GM19468 (cell line): ENCODE results near the gene RBM46.

Experiments used
- ATAC-seq: cut with Tn5 transposase; IDR thresholded peaks from one replicate; pipeline ENCODE4 v1.9.1; 2021; ENCODE audit warnings: mild to moderate bottlenecking, moderate library complexity, moderate number of reproducible peaks; ENCODE audit not compliant: unreplicated experiment; ENCODE audit errors: extremely low read depth

RBM46 gene

GRCh38 chr4:154781126-154781982 is at the start of gene RBM46:
RBM46 (plus strand) TSS chr4:154781272; CDS start chr4:154796753, 15,481 bp downstream.
- ATAC-seq, result no peak

DNA sequence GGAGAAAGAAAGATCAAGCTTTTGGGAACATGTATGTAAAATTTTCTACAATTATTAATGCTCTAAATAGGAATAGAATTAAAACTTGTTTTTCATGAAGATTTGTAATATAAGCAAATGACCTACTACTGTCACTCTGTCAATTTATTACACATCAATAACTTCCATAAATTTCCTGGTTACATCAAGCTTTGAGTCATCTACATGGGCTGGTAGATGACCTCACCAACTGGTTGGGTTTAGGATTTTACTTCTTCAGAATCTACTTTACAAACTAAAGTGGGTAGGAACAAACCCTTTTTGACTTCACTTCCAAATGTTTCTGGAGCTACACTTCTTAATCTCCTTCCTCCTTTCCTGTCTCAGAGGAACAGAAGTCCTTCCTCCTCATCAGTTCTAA is 49.3 kb upstream of the RBM46 start:
- no peak for ATAC-seq

- no peak for ATAC-seq
Measured at GRCh38 chr4:154732669-154733068, 48.4 kb upstream of the RBM46 start.

DNA sequence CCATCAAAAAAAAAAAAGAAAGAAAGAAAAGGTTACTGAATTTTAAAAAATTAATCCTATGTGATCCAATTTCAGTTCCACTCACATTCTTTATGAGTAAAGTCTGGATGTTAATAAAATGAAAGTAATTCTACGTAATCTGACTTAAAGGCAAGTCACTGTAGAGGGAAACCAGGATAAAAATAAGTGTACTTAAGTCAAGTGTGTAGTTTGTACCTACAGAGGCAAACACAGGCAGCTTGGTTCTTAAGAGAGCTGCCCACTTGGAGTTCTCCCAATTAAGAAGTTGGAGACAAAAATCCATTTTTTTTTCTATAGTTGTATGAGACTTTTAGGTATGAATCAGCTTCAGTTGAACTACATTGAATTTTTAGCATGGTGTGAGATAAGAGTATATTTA is 44.3 kb upstream of the RBM46 start:
- no peak for ATAC-seq

DNA sequence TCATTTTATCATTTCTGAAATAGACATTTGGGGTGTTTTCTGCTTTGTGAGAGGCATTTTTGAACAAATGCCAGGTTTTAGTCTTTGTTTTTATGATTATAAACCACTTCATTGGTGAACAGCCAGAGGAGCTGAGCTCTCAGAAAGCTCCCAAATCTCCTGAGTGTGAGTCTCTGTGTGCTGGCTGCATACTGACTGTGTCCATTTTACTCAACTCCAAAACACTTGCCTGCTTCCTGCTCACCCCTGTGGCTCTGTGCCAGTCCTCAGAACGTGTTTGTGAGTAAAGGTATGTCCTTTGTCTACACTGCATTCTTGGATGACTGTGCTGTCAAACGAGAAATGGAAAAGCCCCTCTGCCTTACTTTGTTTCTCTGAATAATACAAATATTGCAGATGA is 42.6 kb upstream of the RBM46 start:
- ATAC-seq, result no peak

- ATAC-seq, result no peak
Measured at GRCh38 chr4:154739111-154739510, 42.0 kb upstream of the RBM46 start.

GRCh38 chr4:154740462-154740861 is 40.6 kb upstream of the RBM46 start:
- no peak for ATAC-seq

DNA sequence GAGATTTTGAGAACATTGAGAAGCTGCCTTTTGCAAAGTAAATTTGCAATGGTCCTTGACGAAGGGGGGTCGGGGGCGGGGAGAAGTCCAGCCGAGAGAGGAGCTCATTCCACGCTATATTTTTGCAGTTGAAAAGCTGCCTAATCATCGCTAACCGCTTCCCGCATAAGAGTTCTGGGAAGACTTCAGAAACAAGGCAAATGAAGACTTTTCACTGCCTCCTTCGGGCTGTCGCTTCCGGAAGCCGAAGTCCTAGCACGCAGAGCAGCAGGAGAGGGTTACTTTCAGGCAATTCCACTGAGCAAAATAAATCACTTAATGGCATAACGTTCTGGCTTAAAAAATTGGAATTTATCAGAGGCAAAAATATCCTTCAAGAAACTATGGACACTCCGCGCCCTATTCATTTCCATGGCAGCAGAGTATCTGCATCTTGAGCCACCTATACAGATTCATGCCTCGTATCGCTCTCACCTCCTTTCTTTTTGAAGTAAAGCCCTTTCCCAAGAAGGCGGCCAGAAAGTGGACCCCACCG is 39.9 kb upstream of the RBM46 start:
- no peak for ATAC-seq

GRCh38 chr4:154741922-154742850 is 38.9 kb upstream of the RBM46 start:
- ATAC-seq, result no peak

DNA sequence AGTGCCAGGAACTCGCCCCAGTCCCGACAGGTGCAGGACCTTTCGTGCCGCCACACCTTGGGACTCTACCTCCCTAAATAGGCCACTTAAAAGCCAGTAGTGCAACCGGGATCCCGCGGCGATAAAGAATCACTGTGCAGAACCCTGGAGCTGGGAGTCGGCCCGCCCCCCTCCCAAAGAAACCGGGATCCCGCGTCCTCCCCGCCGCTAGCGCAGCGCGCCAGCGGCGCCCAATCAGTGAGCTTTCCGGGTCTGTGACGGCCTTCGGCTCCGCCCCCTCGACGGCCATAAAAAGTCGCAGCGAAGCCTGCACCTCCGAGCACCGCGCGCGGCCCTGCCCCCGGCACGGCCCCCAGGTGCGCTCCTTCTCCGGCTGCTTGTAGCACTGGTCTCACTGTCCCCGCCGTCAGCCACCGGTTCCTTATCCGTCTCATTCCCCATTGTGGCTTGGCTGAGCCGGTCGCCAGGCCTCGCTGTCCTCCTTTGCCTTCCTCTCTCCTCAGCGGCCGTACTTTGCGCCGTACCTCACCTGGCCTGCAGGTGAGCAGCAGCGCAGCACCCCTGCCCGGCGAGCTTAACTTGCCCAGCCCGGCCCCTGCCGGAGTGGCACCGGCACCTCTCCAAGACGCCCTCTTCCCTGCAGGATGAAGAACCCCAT is 37.3 kb upstream of the RBM46 start, which contains the start of gene LRAT:
Gene LRAT, plus strand, starts transcription at position 318 of the 658 bp plus-strand sequence. Its CDS starts 327 bp downstream, at position 645.
- no peak for ATAC-seq

GRCh38 chr4:154744341-154744926 is 36.6 kb upstream of the RBM46 start:
- no peak for ATAC-seq

GRCh38 chr4:154757713-154758112 is 23.4 kb upstream of the RBM46 start:
- ATAC-seq, result no peak

GRCh38 chr4:154760895-154761294 is 20.2 kb upstream of the RBM46 start:
- no peak for ATAC-seq

DNA sequence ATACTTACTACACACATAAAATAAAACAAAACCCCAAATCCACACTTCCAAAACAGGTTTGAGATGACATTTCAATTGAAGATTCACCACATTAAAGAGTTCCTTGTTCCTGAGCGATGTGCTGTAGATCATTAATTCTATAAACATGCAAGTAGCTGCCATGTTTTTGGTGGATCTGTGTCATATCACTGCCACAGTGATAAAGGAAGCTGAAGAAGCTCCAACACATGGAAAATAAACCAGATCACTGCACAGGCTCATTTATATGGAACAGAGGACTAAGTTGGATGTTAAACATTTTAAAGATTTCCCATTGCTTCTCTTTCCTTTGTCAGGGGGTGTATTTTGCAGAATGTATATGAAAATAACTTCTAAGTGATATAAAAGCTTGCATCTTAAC is 2.8 kb upstream of the RBM46 start:
- no peak for ATAC-seq

GRCh38 chr4:154779362-154779947 is 1.6 kb upstream of the RBM46 start:
- no peak for ATAC-seq

- ATAC-seq, result no peak
Measured at GRCh38 chr4:154781983-154782293, 866 bp downstream of the RBM46 start.

GRCh38 chr4:154807042-154807630 is 26.1 kb downstream of the RBM46 start:
- no peak for ATAC-seq

GRCh38 chr4:154818230-154818629 is 37.2 kb downstream of the RBM46 start:
- ATAC-seq, result no peak

DNA sequence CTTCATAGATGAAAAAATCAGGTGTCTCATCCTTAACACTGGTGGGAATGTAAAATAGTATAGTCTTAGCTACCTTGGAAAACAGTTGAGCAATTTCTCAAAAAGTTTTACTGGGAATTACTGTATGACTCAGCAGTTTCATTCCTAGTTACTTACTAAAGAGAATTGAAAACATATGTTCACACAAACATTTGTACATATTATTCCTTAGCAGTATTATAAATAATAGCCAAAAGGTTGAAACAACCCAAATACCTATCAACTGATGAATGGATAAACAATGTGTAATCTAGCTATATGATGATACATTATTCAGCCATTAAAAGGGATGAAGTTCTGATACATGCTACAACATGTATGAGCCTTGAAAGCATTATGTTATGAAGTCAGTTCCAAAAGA is 41.7 kb downstream of the RBM46 start:
- ATAC-seq, result no peak
